Measurements from ENCODE around the gene LRRTM1. TPM values are rescaled to one million over a fixed set of nuclear protein-coding genes. Genes with fewer than 3 reads are reported as not detected.

Gene LRRTM1
- total and polyA plus RNA-seq, 2 donors, result 0.05 TPM; not detected in 1

GRCh38 chr2:80293039-80293438 is 11.5 kb downstream of the LRRTM1 start:
- DNase-seq (ENCODE audit: low read depth in 6 of 9, low spot score in 9 of 9), result no peak
- Histone ChIP-seq H3K36me3 (ENCODE audit: control insufficient read depth in 2 of 2, insufficient read depth in 2 of 2, low read length in 1 of 2) (no peaks in the 10 kb centered on the region), H3K9me3 (ENCODE audit: control insufficient read depth in 2 of 2, insufficient read depth in 1 of 2, low read length in 1 of 2) (peaks cover 0 to 1% of the 10 kb centered on the region in 2 donors), H3K4me3 (ENCODE audit: low read length in 2 of 2) (no peak overlapping the region), H3K4me1 (ENCODE audit: control insufficient read depth in 2 of 2, insufficient read depth in 2 of 2, low read length in 2 of 2) (no peaks in the 10 kb centered on the region), H3K27me3 (ENCODE audit: control insufficient read depth in 2 of 2, insufficient read depth in 1 of 2, low read length in 1 of 2) (no peaks in the 10 kb centered on the region), H3K27ac (ENCODE audit: low read depth in 1 of 2, low read length in 1 of 2) (no peak overlapping the region)

- 87% methylated on average over 3 of the region's 3 CpGs for WGBS
- no peak for DNase-seq (ENCODE audit: low read depth in 6 of 9, low spot score in 9 of 9)
- Histone ChIP-seq H3K36me3 (ENCODE audit: control insufficient read depth in 2 of 2, insufficient read depth in 2 of 2, low read length in 1 of 2) (no peaks in the 10 kb centered on the region), H3K9me3 (ENCODE audit: control insufficient read depth in 2 of 2, insufficient read depth in 1 of 2, low read length in 1 of 2) (peaks cover 0 to 1% of the 10 kb centered on the region in 2 donors), H3K4me3 (ENCODE audit: low read length in 2 of 2) (no peak overlapping the region), H3K4me1 (ENCODE audit: control insufficient read depth in 2 of 2, insufficient read depth in 2 of 2, low read length in 2 of 2) (no peaks in the 10 kb centered on the region), H3K27ac (ENCODE audit: low read depth in 1 of 2, low read length in 1 of 2) (no peak overlapping the region), H3K27me3 (ENCODE audit: control insufficient read depth in 2 of 2, insufficient read depth in 1 of 2, low read length in 1 of 2) (no peaks in the 10 kb centered on the region)
Observed at GRCh38 chr2:80292474-80292873, 12.1 kb downstream of the LRRTM1 start.

GRCh38 chr2:80291656-80292055 is 12.9 kb downstream of the LRRTM1 start:
- no peak for DNase-seq (ENCODE audit: low read depth in 6 of 9, low spot score in 9 of 9)
- Histone ChIP-seq H3K9me3 (ENCODE audit: control insufficient read depth in 2 of 2, insufficient read depth in 1 of 2, low read length in 1 of 2) (peaks cover 0 to 1% of the 10 kb centered on the region in 2 donors), H3K27me3 (ENCODE audit: control insufficient read depth in 2 of 2, insufficient read depth in 1 of 2, low read length in 1 of 2) (no peaks in the 10 kb centered on the region), H3K27ac (ENCODE audit: low read depth in 1 of 2, low read length in 1 of 2) (no peak overlapping the region), H3K4me3 (ENCODE audit: low read length in 2 of 2) (no peak overlapping the region), H3K4me1 (ENCODE audit: control insufficient read depth in 2 of 2, insufficient read depth in 2 of 2, low read length in 2 of 2) (no peaks in the 10 kb centered on the region), H3K36me3 (ENCODE audit: control insufficient read depth in 2 of 2, insufficient read depth in 2 of 2, low read length in 1 of 2) (no peaks in the 10 kb centered on the region)
- 76% methylated on average over 1 of the region's 1 CpG for WGBS

DNA sequence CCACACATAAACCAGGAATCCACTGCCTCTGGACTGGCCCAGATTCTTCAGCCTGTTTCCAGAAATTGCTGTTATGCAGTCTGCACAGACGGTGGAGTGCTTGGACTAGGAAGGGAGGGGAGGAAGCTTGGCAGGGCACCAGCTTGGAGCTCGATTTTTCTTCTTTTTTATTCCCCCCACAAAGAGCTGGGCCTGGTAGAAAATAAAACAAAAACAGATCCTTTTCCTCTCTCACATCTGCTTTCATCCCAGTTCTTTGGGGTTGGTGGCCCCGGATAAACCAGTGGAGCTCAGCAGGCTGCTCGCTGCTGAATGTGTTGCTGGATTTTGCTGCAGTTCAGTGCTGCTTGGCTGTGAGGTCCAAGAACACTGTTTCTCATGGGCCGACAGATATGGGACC is 16.0 kb downstream of the LRRTM1 start:
- WGBS, result 60% methylated on average over 5 of the region's 5 CpGs
- H3K4me1 ChIP-seq (ENCODE audit: control insufficient read depth in 2 of 2, insufficient read depth in 2 of 2, low read length in 2 of 2), result no peaks in the 10 kb centered on the region
- no peak overlapping the region for H3K27ac ChIP-seq (ENCODE audit: low read depth in 1 of 2, low read length in 1 of 2)
- no peak for DNase-seq (ENCODE audit: low read depth in 6 of 9, low spot score in 9 of 9)
- H3K9me3 ChIP-seq (ENCODE audit: control insufficient read depth in 2 of 2, insufficient read depth in 1 of 2, low read length in 1 of 2), result peaks cover 0 to 1% of the 10 kb centered on the region in 2 donors
- no peaks in the 10 kb centered on the region for H3K27me3 ChIP-seq (ENCODE audit: control insufficient read depth in 2 of 2, insufficient read depth in 1 of 2, low read length in 1 of 2)
- no peaks in the 10 kb centered on the region for H3K36me3 ChIP-seq (ENCODE audit: control insufficient read depth in 2 of 2, insufficient read depth in 2 of 2, low read length in 1 of 2)
- no peak overlapping the region for H3K4me3 ChIP-seq (ENCODE audit: low read length in 2 of 2)

GRCh38 chr2:80281049-80281448 is 23.5 kb downstream of the LRRTM1 start:
- Histone ChIP-seq H3K4me3 (ENCODE audit: low read length in 2 of 2) (no peak overlapping the region), H3K9me3 (ENCODE audit: control insufficient read depth in 2 of 2, insufficient read depth in 1 of 2, low read length in 1 of 2) (no peaks in the 10 kb centered on the region), H3K27ac (ENCODE audit: low read depth in 1 of 2, low read length in 1 of 2) (no peak overlapping the region), H3K27me3 (ENCODE audit: control insufficient read depth in 2 of 2, insufficient read depth in 1 of 2, low read length in 1 of 2) (no peaks in the 10 kb centered on the region), H3K36me3 (ENCODE audit: control insufficient read depth in 2 of 2, insufficient read depth in 2 of 2, low read length in 1 of 2) (no peaks in the 10 kb centered on the region), H3K4me1 (ENCODE audit: control insufficient read depth in 2 of 2, insufficient read depth in 2 of 2, low read length in 2 of 2) (no peaks in the 10 kb centered on the region)
- no peak for DNase-seq (ENCODE audit: low read depth in 6 of 9, low spot score in 9 of 9)
- WGBS, result 91% methylated on average over 1 of the region's 1 CpG

- no peaks in the 10 kb centered on the region for H3K9me3 ChIP-seq (ENCODE audit: control insufficient read depth in 2 of 2, insufficient read depth in 1 of 2, low read length in 1 of 2)
- H3K36me3 ChIP-seq (ENCODE audit: control insufficient read depth in 2 of 2, insufficient read depth in 2 of 2, low read length in 1 of 2), result no peaks in the 10 kb centered on the region
- WGBS, result 96% methylated on average over 2 of the region's 2 CpGs
- H3K4me1 ChIP-seq (ENCODE audit: control insufficient read depth in 2 of 2, insufficient read depth in 2 of 2, low read length in 2 of 2), result no peaks in the 10 kb centered on the region
- no peak overlapping the region for H3K27ac ChIP-seq (ENCODE audit: low read depth in 1 of 2, low read length in 1 of 2)
- no peaks in the 10 kb centered on the region for H3K27me3 ChIP-seq (ENCODE audit: control insufficient read depth in 2 of 2, insufficient read depth in 1 of 2, low read length in 1 of 2)
- DNase-seq (ENCODE audit: low read depth in 6 of 9, low spot score in 9 of 9), result no peak
- no peak overlapping the region for H3K4me3 ChIP-seq (ENCODE audit: low read length in 2 of 2)
Observed at GRCh38 chr2:80280598-80280997, 24.0 kb downstream of the LRRTM1 start.

GRCh38 chr2:80269806-80270205 is 34.7 kb downstream of the LRRTM1 start:
- no peaks in the 10 kb centered on the region for H3K9me3 ChIP-seq (ENCODE audit: control insufficient read depth in 2 of 2, insufficient read depth in 1 of 2, low read length in 1 of 2)
- no peaks in the 10 kb centered on the region for H3K4me1 ChIP-seq (ENCODE audit: control insufficient read depth in 2 of 2, insufficient read depth in 2 of 2, low read length in 2 of 2)
- H3K4me3 ChIP-seq (ENCODE audit: low read length in 2 of 2), result no peak overlapping the region
- 90% methylated on average over 5 of the region's 5 CpGs for WGBS
- no peaks in the 10 kb centered on the region for H3K36me3 ChIP-seq (ENCODE audit: control insufficient read depth in 2 of 2, insufficient read depth in 2 of 2, low read length in 1 of 2)
- H3K27me3 ChIP-seq (ENCODE audit: control insufficient read depth in 2 of 2, insufficient read depth in 1 of 2, low read length in 1 of 2), result no peaks in the 10 kb centered on the region
- no peak overlapping the region for H3K27ac ChIP-seq (ENCODE audit: low read depth in 1 of 2, low read length in 1 of 2)
- DNase-seq (ENCODE audit: low read depth in 6 of 9, low spot score in 9 of 9), result no peak

DNA sequence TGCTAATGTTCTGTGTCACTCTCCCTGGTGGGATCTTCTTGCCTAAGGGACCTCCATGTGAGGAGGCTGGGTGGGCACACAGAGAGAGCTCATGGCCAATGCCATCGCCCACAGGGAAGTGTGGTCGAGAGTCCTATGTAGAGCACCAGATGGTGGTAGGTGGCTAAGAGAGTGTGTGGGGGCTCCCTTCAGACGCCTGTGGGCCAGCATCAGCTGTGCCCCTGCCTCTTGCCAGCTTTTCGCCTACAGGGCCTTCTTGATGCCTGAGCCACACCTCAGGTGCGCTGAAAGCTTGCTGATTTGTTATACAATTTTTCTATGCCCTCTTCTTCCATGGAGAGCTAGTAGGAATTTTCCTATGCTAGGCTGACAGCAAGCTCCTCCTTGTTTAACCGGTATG is 38.3 kb downstream of the LRRTM1 start:
- H3K4me1 ChIP-seq (ENCODE audit: control insufficient read depth in 2 of 2, insufficient read depth in 2 of 2, low read length in 2 of 2), result no peaks in the 10 kb centered on the region
- H3K36me3 ChIP-seq (ENCODE audit: control insufficient read depth in 2 of 2, insufficient read depth in 2 of 2, low read length in 1 of 2), result no peaks in the 10 kb centered on the region
- no peak overlapping the region for H3K27ac ChIP-seq (ENCODE audit: low read depth in 1 of 2, low read length in 1 of 2)
- no peak for DNase-seq (ENCODE audit: low read depth in 6 of 9, low spot score in 9 of 9)
- H3K27me3 ChIP-seq (ENCODE audit: control insufficient read depth in 2 of 2, insufficient read depth in 1 of 2, low read length in 1 of 2), result no peaks in the 10 kb centered on the region
- H3K4me3 ChIP-seq (ENCODE audit: low read length in 2 of 2), result no peak overlapping the region
- WGBS, result 93% methylated on average over 6 of the region's 6 CpGs
- peaks cover 0 to 3% of the 10 kb centered on the region in 2 donors for H3K9me3 ChIP-seq (ENCODE audit: control insufficient read depth in 2 of 2, insufficient read depth in 1 of 2, low read length in 1 of 2)

GRCh38 chr2:80259292-80259691 is 45.3 kb downstream of the LRRTM1 start:
- Histone ChIP-seq H3K36me3 (ENCODE audit: control insufficient read depth in 2 of 2, insufficient read depth in 2 of 2, low read length in 1 of 2) (no peaks in the 10 kb centered on the region), H3K4me1 (ENCODE audit: control insufficient read depth in 2 of 2, insufficient read depth in 2 of 2, low read length in 2 of 2) (no peaks in the 10 kb centered on the region), H3K27me3 (ENCODE audit: control insufficient read depth in 2 of 2, insufficient read depth in 1 of 2, low read length in 1 of 2) (no peaks in the 10 kb centered on the region), H3K9me3 (ENCODE audit: control insufficient read depth in 2 of 2, insufficient read depth in 1 of 2, low read length in 1 of 2) (peaks cover 0 to 3% of the 10 kb centered on the region in 2 donors), H3K27ac (ENCODE audit: low read depth in 1 of 2, low read length in 1 of 2) (no peak overlapping the region), H3K4me3 (ENCODE audit: low read length in 2 of 2) (no peak overlapping the region)
- DNase-seq (ENCODE audit: low read depth in 6 of 9, low spot score in 9 of 9), result no peak
- WGBS, result 91% methylated on average over 3 of the region's 3 CpGs

GRCh38 chr2:80258793-80259192 is 45.8 kb downstream of the LRRTM1 start:
- WGBS, result 80% methylated on average over 5 of the region's 5 CpGs
- no peak for DNase-seq (ENCODE audit: low read depth in 6 of 9, low spot score in 9 of 9)
- no peaks in the 10 kb centered on the region for H3K4me1 ChIP-seq (ENCODE audit: control insufficient read depth in 2 of 2, insufficient read depth in 2 of 2, low read length in 2 of 2)

More at GRCh38 chr2:80258793-80259192, 45.8 kb downstream of the LRRTM1 start:
- Histone ChIP-seq H3K27me3 (ENCODE audit: control insufficient read depth in 2 of 2, insufficient read depth in 1 of 2, low read length in 1 of 2) (no peaks in the 10 kb centered on the region), H3K27ac (ENCODE audit: low read depth in 1 of 2, low read length in 1 of 2) (no peak overlapping the region), H3K36me3 (ENCODE audit: control insufficient read depth in 2 of 2, insufficient read depth in 2 of 2, low read length in 1 of 2) (no peaks in the 10 kb centered on the region), H3K9me3 (ENCODE audit: control insufficient read depth in 2 of 2, insufficient read depth in 1 of 2, low read length in 1 of 2) (peaks cover 0 to 3% of the 10 kb centered on the region in 2 donors), H3K4me3 (ENCODE audit: low read length in 2 of 2) (no peak overlapping the region)

Measured in thymus (tissue), 11 donors.